Caco-2 (cell line): ENCODE data around the gene BCL7B. TPM values are rescaled to one million over a fixed set of nuclear protein-coding genes. Genes with fewer than 3 reads are reported as not detected.
A peak's percentile ranks its signal among the peaks of the same experiment; 100 is the strongest.

ENCODE experiments used
- BruUV-seq: library from RNA; stranded (reverse); fragments of 400-500 nt; replicated peaks from 2 replicates; lab custom pipeline; 2021; lab: Mats Ljungman, UMichigan
- CTCF ChIA-PET: fragments of 300-600 bp; sonication (Branson Sonifier 250); formaldehyde crosslinking; loops from one replicate; lab custom pipeline; 2022; ENCODE audit warnings: antibody characterized with exemption; lab: Charles Lee
- POLR2A ChIA-PET: fragments of 300-600 bp; sonication (Branson Sonifier 250); formaldehyde crosslinking; loops from one replicate; lab custom pipeline; 2022; ENCODE audit warnings: antibody characterized with exemption; lab: Charles Lee
- DNase-seq, 2 experiments: peaks; one replicate each; pipeline versions ENCODE4 v3.0.0 to v3.0.0-alpha.2; 2020 to 2022
- H3K27me3 ChIP-seq: replicated peaks from 2 replicates; pipeline ENCODE4 v1.6.0; 2011; ENCODE audit warnings: low read length; ENCODE audit not compliant: control insufficient read depth, insufficient read depth
- H3K36me3 ChIP-seq: 2 replicates; pipeline ENCODE4 v1.5.1; 2011; ENCODE audit warnings: low read length; ENCODE audit not compliant: control insufficient read depth, insufficient read depth
- H3K4me1 ChIP-seq: fragments of 250-450 bp; sonication (Bioruptor Pico); 2 replicates; pipeline ENCODE4 v1.5.1; 2020; ENCODE audit warnings: mild to moderate bottlenecking
- H3K4me3 ChIP-seq: 2 replicates; pipeline ENCODE4 v1.5.1; 2011; ENCODE audit warnings: low read depth, mild to moderate bottlenecking, control low read depth, low read length
- H3K9me3 ChIP-seq: fragments of 250-450 bp; sonication (Bioruptor Pico); 2 replicates; pipeline ENCODE4 v1.5.1; 2020; ENCODE audit warnings: mild to moderate bottlenecking, moderate library complexity
- H3K27ac Mint-ChIP-seq: one replicate; pipeline ENCODE4 v1.8.0; 2022; ENCODE audit warnings: mixed read lengths; ENCODE audit not compliant: unreplicated experiment
- H3K27me3 Mint-ChIP-seq: one replicate; pipeline ENCODE4 v1.8.0; 2022; ENCODE audit warnings: mixed read lengths; ENCODE audit not compliant: insufficient read depth, unreplicated experiment
- H3K36me3 Mint-ChIP-seq: one replicate; pipeline ENCODE4 v1.8.0; 2022; ENCODE audit warnings: mild to moderate bottlenecking, mixed read lengths; ENCODE audit not compliant: insufficient read depth, unreplicated experiment
- H3K4me1 Mint-ChIP-seq: one replicate; pipeline ENCODE4 v1.8.0; 2022; ENCODE audit warnings: low read depth, mixed read lengths; ENCODE audit not compliant: unreplicated experiment
- H3K4me3 Mint-ChIP-seq: one replicate; pipeline ENCODE4 v1.8.0; 2022; ENCODE audit warnings: mild to moderate bottlenecking, moderate library complexity, mixed read lengths; ENCODE audit not compliant: unreplicated experiment
- H3K9me3 Mint-ChIP-seq: one replicate; pipeline ENCODE4 v1.8.0; 2022; ENCODE audit warnings: mixed read lengths; ENCODE audit not compliant: unreplicated experiment
- intact Hi-C: fragments of 100-400 bp; cut with micrococcal nuclease; formaldehyde crosslinking; loops from one replicate; pipeline ENCODE4 v1.10.0; 2022; ENCODE audit not compliant: unreplicated experiment
- total RNA-seq: library from RNA; stranded (reverse); gene quantifications from 2 replicates; pipeline ENCODE4 v1.2.3, GENCODE V29; 2022
- TF ChIP-seq, protein P1 (sequence below), 2 experiments: fragments of 200-600 bp in 1 of 2; IDR thresholded peaks; 1 replicate in 1 of 2; 2 replicates in 1 of 2; pipeline versions ENCODE4 v1.5.1 to v1.8.0; 2011 to 2022; ENCODE audit warnings: antibody characterized with exemption in 1 of 2, control low read depth in 1 of 2, inconsistent platforms in 1 of 2, low read depth in 1 of 2, low read length in 1 of 2, mild to moderate bottlenecking in 1 of 2, moderate library complexity in 1 of 2; ENCODE audit not compliant: insufficient read depth in 1 of 2, severe bottlenecking in 1 of 2, unreplicated experiment in 1 of 2

Gene BCL7B
- total RNA-seq, 1 experiment from 2014 or later = 74.6 TPM

- POLR2A ChIA-PET = interaction anchor here (0.5 to 1.4 kb wide), 17 partner anchors 10 to 1909 kb away, joined by 3 to 14 read pairs (median 6); partner anchors contain the start of genes BAZ1B and BCL7B
- intact Hi-C loops = loop anchor here (1.0 to 5.0 kb wide), 4 partner anchors 20 to 250 kb away; partner anchors contain the start of genes BAZ1B, BCL7B and MLXIPL
- BruUV-seq = TSS peak; percentile 72
Observed at GRCh38 chr7:73577627-73578341, 20.3 kb upstream of the BCL7B start.

DNA sequence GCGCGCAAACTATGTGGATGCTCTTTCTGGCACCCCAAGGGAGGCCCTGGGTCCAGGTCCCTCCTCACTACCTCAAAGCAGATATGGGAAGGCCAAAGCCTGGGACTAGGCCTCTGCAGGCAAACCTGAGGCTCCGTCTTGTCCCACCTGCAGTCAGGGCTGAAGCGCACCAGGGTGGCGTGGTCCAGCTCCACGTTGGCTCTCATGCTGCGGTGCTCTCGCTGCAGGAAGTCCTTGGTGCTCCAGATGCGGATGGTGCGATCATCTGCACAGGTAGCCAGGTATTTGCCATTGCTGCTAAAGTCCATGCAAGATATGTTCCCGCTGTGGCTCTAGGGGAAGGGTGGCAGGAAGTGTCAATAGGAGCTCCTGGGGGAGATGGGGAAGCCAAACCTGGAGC, 16.3 kb upstream of the BCL7B start:
- no TSS peak for BruUV-seq
- Histone ChIP-seq H3K4me3 (no peak overlapping the region), H3K9me3 (no peaks in the 10 kb centered on the region), H3K36me3 (peaks cover 14% of the 10 kb centered on the region), H3K27me3 (no peaks in the 10 kb centered on the region), H3K4me1 (peaks cover 17% of the 10 kb centered on the region)
- H3K36me3 Mint-ChIP-seq = peaks cover 71% of the 10 kb centered on the region
- peaks cover 2% of the 10 kb centered on the region for H3K4me1 Mint-ChIP-seq
- no peak overlapping the region for H3K4me3 Mint-ChIP-seq
- DNase-seq = no peak
- intact Hi-C loops = no loop called here
- H3K9me3 Mint-ChIP-seq = no peaks in the 10 kb centered on the region
- ChIA-PET POLR2A (no interaction called here), CTCF (no interaction called here)
- no peaks in the 10 kb centered on the region for H3K27me3 Mint-ChIP-seq
- H3K27ac Mint-ChIP-seq = no peak overlapping the region
- TF ChIP-seq, protein P1, sequence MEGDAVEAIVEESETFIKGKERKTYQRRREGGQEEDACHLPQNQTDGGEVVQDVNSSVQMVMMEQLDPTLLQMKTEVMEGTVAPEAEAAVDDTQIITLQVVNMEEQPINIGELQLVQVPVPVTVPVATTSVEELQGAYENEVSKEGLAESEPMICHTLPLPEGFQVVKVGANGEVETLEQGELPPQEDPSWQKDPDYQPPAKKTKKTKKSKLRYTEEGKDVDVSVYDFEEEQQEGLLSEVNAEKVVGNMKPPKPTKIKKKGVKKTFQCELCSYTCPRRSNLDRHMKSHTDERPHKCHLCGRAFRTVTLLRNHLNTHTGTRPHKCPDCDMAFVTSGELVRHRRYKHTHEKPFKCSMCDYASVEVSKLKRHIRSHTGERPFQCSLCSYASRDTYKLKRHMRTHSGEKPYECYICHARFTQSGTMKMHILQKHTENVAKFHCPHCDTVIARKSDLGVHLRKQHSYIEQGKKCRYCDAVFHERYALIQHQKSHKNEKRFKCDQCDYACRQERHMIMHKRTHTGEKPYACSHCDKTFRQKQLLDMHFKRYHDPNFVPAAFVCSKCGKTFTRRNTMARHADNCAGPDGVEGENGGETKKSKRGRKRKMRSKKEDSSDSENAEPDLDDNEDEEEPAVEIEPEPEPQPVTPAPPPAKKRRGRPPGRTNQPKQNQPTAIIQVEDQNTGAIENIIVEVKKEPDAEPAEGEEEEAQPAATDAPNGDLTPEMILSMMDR (IDR thresholded peaks at IDR 0.05; ENCODE audit: insufficient read depth in 1 of 2, low read depth in 1 of 2, low read length in 1 of 2, severe bottlenecking in 1 of 2, unreplicated experiment in 1 of 2) = no peak

More at GRCh38 chr7:73577627-73578341, 20.3 kb upstream of the BCL7B start:
- Mint-ChIP-seq H3K4me3 (peak overlapping the region; percentile 95), H3K36me3 (peaks cover 50% of the 10 kb centered on the region), H3K27me3 (no peaks in the 10 kb centered on the region), H3K9me3 (no peaks in the 10 kb centered on the region), H3K4me1 (peaks cover 8% of the 10 kb centered on the region), H3K27ac (peak overlapping the region; percentile 92)
- no peaks in the 10 kb centered on the region for H3K27me3 ChIP-seq
- peaks cover 12% of the 10 kb centered on the region for H3K36me3 ChIP-seq
- TF ChIP-seq, protein P1 (IDR thresholded peaks at IDR 0.05; ENCODE audit: insufficient read depth in 1 of 2, low read depth in 1 of 2, low read length in 1 of 2, severe bottlenecking in 1 of 2, unreplicated experiment in 1 of 2) = no peak
- H3K9me3 ChIP-seq = no peaks in the 10 kb centered on the region
- peak in 1 of 2 experiments; percentile 31 for DNase-seq
- H3K4me1 ChIP-seq = peaks cover 16% of the 10 kb centered on the region
- CTCF ChIA-PET = interaction anchor here (0.6 to 1.4 kb wide), 3 partner anchors 9 to 118 kb away, joined by 3 to 8 read pairs (median 4); no protein-coding TSS in a partner anchor
- peak overlapping the region; percentile 60 for H3K4me3 ChIP-seq

- no TSS peak for BruUV-seq
- Histone ChIP-seq H3K9me3 (no peaks in the 10 kb centered on the region), H3K4me3 (no peak overlapping the region), H3K4me1 (peaks cover 17% of the 10 kb centered on the region), H3K27me3 (no peaks in the 10 kb centered on the region), H3K36me3 (peaks cover 14% of the 10 kb centered on the region)
- Mint-ChIP-seq H3K9me3 (no peaks in the 10 kb centered on the region), H3K4me1 (no peaks in the 10 kb centered on the region), H3K27me3 (no peaks in the 10 kb centered on the region), H3K36me3 (peaks cover 66% of the 10 kb centered on the region), H3K4me3 (no peak overlapping the region), H3K27ac (no peak overlapping the region)
- TF ChIP-seq, protein P1 (IDR thresholded peaks at IDR 0.05; ENCODE audit: insufficient read depth in 1 of 2, low read depth in 1 of 2, low read length in 1 of 2, severe bottlenecking in 1 of 2, unreplicated experiment in 1 of 2) = no peak
- DNase-seq = no peak
- ChIA-PET CTCF (no interaction called here), POLR2A (no interaction called here)
- intact Hi-C loops = no loop called here
Observed at GRCh38 chr7:73573276-73573675, 15.8 kb upstream of the BCL7B start.
